B cell (primary cell): ENCODE data around the gene CD99L2. TPM values are rescaled to one million over a fixed set of nuclear protein-coding genes. Genes with fewer than 3 reads are reported as not detected.

Source experiments
- ATAC-seq: fragments of 200-7000 bp; cut with Tn5 transposase; one replicate; pipeline ENCODE4 v1.10.0; 2021; ENCODE audit warnings: low read depth, mild to moderate bottlenecking, moderate number of reproducible peaks, moderate library complexity
- CTCF ChIA-PET: fragments of 350-600 bp; sonication (Branson Sonifier 250); formaldehyde crosslinking; loops from one replicate; lab custom pipeline; 2021; ENCODE audit warnings: antibody characterized with exemption, inconsistent platforms; lab: Charles Lee
- POLR2A ChIA-PET: fragments of 350-600 bp; sonication (Branson Sonifier 250); formaldehyde crosslinking; loops from one replicate; lab custom pipeline; 2021; ENCODE audit warnings: antibody characterized with exemption; lab: Charles Lee
- DNase-seq: peaks from one replicate; pipeline ENCODE4 v3.0.0; 2013
- H2AFZ ChIP-seq: 2 replicates; pipeline ENCODE4 v1.6.1; 2012; ENCODE audit warnings: mild to moderate bottlenecking, low read depth, low read length; ENCODE audit not compliant: insufficient read depth, poor library complexity, severe bottlenecking
- H3K27ac ChIP-seq, 2 donors: 1 replicate in 1 of 2; 2 replicates in 1 of 2; pipeline ENCODE4 v1.5.1; 2012 to 2013; ENCODE audit warnings: low read length in 2 of 2, mild to moderate bottlenecking in 2 of 2, moderate library complexity in 1 of 2
- H3K27me3 ChIP-seq, 4 experiments: fragments of 200-600 bp in 1 of 4; sonication (generic) in 1 of 4; replicated peaks in 1 of 4; 1 replicate in 2 of 4; 2 replicates in 2 of 4; pipeline versions ENCODE4 v1.6.1 to v1.7.0; 2013 to 2016; ENCODE audit warnings: low read length in 3 of 4, mild to moderate bottlenecking in 2 of 4, mixed read lengths in 1 of 4, moderate library complexity in 1 of 4; ENCODE audit not compliant: insufficient read depth in 4 of 4, control insufficient read depth in 3 of 4; ENCODE audit errors: control extremely low read depth in 1 of 4
- H3K36me3 ChIP-seq, 2 experiments: replicated peaks in 1 of 2; 1 replicate in 1 of 2; 2 replicates in 1 of 2; pipeline versions ENCODE4 v1.6.1 to v1.7.1; 2013; ENCODE audit warnings: low read length in 1 of 2; ENCODE audit not compliant: insufficient read depth in 2 of 2, control insufficient read depth in 1 of 2; ENCODE audit errors: control extremely low read depth in 1 of 2, extremely low read depth in 1 of 2
- H3K4me1 ChIP-seq, 2 donors: fragments of 200-600 bp in 1 of 2; sonication (generic) in 1 of 2; 1 replicate in 1 of 2; 2 replicates in 1 of 2; pipeline versions ENCODE4 v1.5.1 to v1.6.1; 2013 to 2017; ENCODE audit warnings: low read length in 2 of 2; ENCODE audit not compliant: control insufficient read depth in 2 of 2, insufficient read depth in 2 of 2
- H3K4me2 ChIP-seq: replicated peaks from 2 replicates; pipeline ENCODE3; 2012; ENCODE audit warnings: mild to moderate bottlenecking, low read depth, low read length; ENCODE audit not compliant: poor library complexity, severe bottlenecking
- H3K4me3 ChIP-seq, 5 experiments: fragments of 200-600 bp in 1 of 5; sonication (generic) in 1 of 5; 1 replicate in 3 of 5; 2 replicates in 2 of 5; pipeline versions ENCODE4 v1.5.1 to v1.7.0; 2011 to 2016; ENCODE audit warnings: low read length in 4 of 5, mild to moderate bottlenecking in 4 of 5, low read depth in 2 of 5, control low read depth in 1 of 5, moderate library complexity in 1 of 5; ENCODE audit not compliant: insufficient read depth in 1 of 5; ENCODE audit errors: control extremely low read depth in 1 of 5, extremely low read depth in 1 of 5
- H3K79me2 ChIP-seq: fragments of 200-600 bp; sonication (generic); one replicate; pipeline ENCODE4 v1.6.0; 2016; ENCODE audit warnings: low read length; ENCODE audit not compliant: control insufficient read depth, insufficient read depth
- H3K9ac ChIP-seq: fragments of 200-600 bp; sonication (generic); 2 replicates; pipeline ENCODE4 v1.6.1; 2017; ENCODE audit warnings: mild to moderate bottlenecking, low read length, moderate library complexity
- H3K9me3 ChIP-seq, 3 donors: one replicate each; pipeline versions ENCODE4 v1.6.1 to v1.7.1; 2013; ENCODE audit warnings: low read length in 2 of 3; ENCODE audit not compliant: control insufficient read depth in 2 of 3, insufficient read depth in 1 of 3; ENCODE audit errors: control extremely low read depth in 1 of 3
- H4K20me1 ChIP-seq: 2 replicates; pipeline ENCODE4 v1.6.0; 2012; ENCODE audit warnings: mild to moderate bottlenecking, low read length; ENCODE audit not compliant: insufficient read depth, control insufficient read depth, poor library complexity, severe bottlenecking
- H3K27ac Mint-ChIP-seq: one replicate; pipeline ENCODE4 v1.8.0; 2021; ENCODE audit warnings: mixed read lengths
- H3K27me3 Mint-ChIP-seq: one replicate; pipeline ENCODE4 v1.8.0; 2021; ENCODE audit warnings: mixed read lengths
- H3K4me1 Mint-ChIP-seq: one replicate; pipeline ENCODE4 v1.8.0; 2021; ENCODE audit warnings: mixed read lengths
- H3K4me3 Mint-ChIP-seq: one replicate; pipeline ENCODE4 v1.8.0; 2021; ENCODE audit warnings: mixed read lengths
- H3K9me3 Mint-ChIP-seq: one replicate; pipeline ENCODE4 v1.8.0; 2022; ENCODE audit warnings: mixed read lengths; ENCODE audit not compliant: insufficient read depth
- CTCF ChIP-seq: fragments of 200-600 bp; IDR thresholded peaks from one replicate; pipeline ENCODE4 v1.8.0; 2022; ENCODE audit warnings: antibody characterized with exemption, mild to moderate bottlenecking
- EZH2 ChIP-seq: IDR thresholded peaks from 2 replicates; pipeline ENCODE4 v1.6.1; 2012; ENCODE audit warnings: borderline replicate concordance, low read depth, mild to moderate bottlenecking, moderate library complexity, low read length; ENCODE audit not compliant: insufficient read depth, poor library complexity, severe bottlenecking
- WGBS: methylation state at CpG from one replicate; pipeline ENCODE4 v1.1.5; 2013; ENCODE audit warnings: missing lambda C conversion rate; ENCODE audit not compliant: insufficient coverage; 5-methylcytosine and 5-hydroxymethylcytosine counted together
- intact Hi-C: fragments of 100-400 bp; cut with micrococcal nuclease; formaldehyde crosslinking; loops from one replicate; pipeline ENCODE4 v1.10.0; 2022
- polyA plus RNA-seq: library from polyadenylated mRNA; depleted of rRNA; stranded (reverse); fragments of >200 nt; gene quantifications from 2 replicates; pipeline ENCODE4 v1.2.3, GENCODE V29; 2012
- total RNA-seq, 2 donors: library from RNA; stranded (reverse); fragments of 120-200 nt in 1 of 2; gene quantifications; 1 replicate in 1 of 2; 2 replicates in 1 of 2; pipeline versions ENCODE4 v1.2.3 to v1.2.4, GENCODE V29; 2013 to 2022

CD99L2 gene
- total and polyA plus RNA-seq, 2 donors (not counting 1 experiment from before 2014, with no cell fraction given), result 8.7 to 17.8 TPM

GRCh38 chrX:150846130-150846529 lies 52.3 kb downstream of the CD99L2 start:
- H3K4me1 ChIP-seq, result no peaks in the 10 kb centered on the region
- H3K79me2 ChIP-seq, result peaks cover 2% of the 10 kb centered on the region
- H2AFZ ChIP-seq, result no peak overlapping the region
- Mint-ChIP-seq H3K9me3 (no peaks in the 10 kb centered on the region), H3K27ac (no peak overlapping the region), H3K27me3 (no peaks in the 10 kb centered on the region), H3K4me1 (peaks cover 9% of the 10 kb centered on the region), H3K4me3 (no peak overlapping the region)
- intact Hi-C loops, result no loop called here
- H3K27ac ChIP-seq, result no peak overlapping the region
- no peak overlapping the region for H3K9ac ChIP-seq
- DNase-seq, result no peak
- no CpG with 5 or more reads among the region's 5 CpGs for WGBS
- H3K36me3 ChIP-seq, result no peaks in the 10 kb centered on the region
- POLR2A ChIA-PET, result no interaction called here
- no peak overlapping the region for H3K4me3 ChIP-seq
- CTCF ChIA-PET, result no interaction called here
- ATAC-seq, result no peak
- H3K9me3 ChIP-seq, result no peaks in the 10 kb centered on the region
- no peak overlapping the region for H3K4me2 ChIP-seq
- H3K27me3 ChIP-seq, result no peaks in the 10 kb centered on the region
- no peak for TF ChIP-seq CTCF
- TF ChIP-seq EZH2, result no peak
- H4K20me1 ChIP-seq, result no peaks in the 10 kb centered on the region

DNA sequence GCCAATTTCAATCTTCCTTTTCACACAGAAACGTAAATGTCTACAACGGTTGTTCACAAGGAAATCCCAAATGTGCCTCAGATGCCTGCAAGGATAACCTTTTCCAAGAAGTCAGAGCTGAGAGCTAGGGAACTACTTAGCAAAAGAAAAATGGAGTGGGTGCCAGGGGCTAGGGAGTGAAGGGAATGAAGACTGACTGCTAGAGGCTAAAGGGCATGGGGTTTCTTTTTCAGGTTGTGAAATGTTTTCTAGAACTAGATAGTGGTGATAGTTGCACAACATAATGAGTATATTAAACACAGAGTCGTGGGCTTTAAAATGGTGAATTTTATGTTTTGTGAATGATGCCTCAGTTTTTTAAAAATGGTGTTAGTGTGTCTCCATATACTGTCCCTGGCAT lies 53.4 kb downstream of the CD99L2 start:
- H3K27me3 Mint-ChIP-seq, result no peaks in the 10 kb centered on the region
- intact Hi-C loops, result no loop called here
- Histone ChIP-seq H3K4me1 (no peaks in the 10 kb centered on the region), H3K4me2 (no peak overlapping the region), H3K27ac (no peak overlapping the region), H3K36me3 (no peaks in the 10 kb centered on the region), H4K20me1 (no peaks in the 10 kb centered on the region), H3K79me2 (peaks cover 2% of the 10 kb centered on the region), H3K9me3 (no peaks in the 10 kb centered on the region), H2AFZ (no peak overlapping the region), H3K9ac (no peak overlapping the region), H3K4me3 (no peak overlapping the region), H3K27me3 (no peaks in the 10 kb centered on the region)
- CTCF ChIA-PET, result no interaction called here
- TF ChIP-seq EZH2, result no peak
- TF ChIP-seq CTCF, result no peak
- POLR2A ChIA-PET, result no interaction called here
- no peak for ATAC-seq
- DNase-seq, result no peak
- WGBS, result 100% methylated on average over 1 of the region's 3 CpGs
- no peak overlapping the region for H3K27ac Mint-ChIP-seq
- peaks cover 7% of the 10 kb centered on the region for H3K4me1 Mint-ChIP-seq
- H3K9me3 Mint-ChIP-seq, result no peaks in the 10 kb centered on the region
- H3K4me3 Mint-ChIP-seq, result no peak overlapping the region
